T-helper 1 cell treated with Interleukin-12 subunit alpha and Interleukin-12 subunit beta and Interleukin-4 antibody, amounts not matched to agents 30 μg/mL and 1 μg/mL, for 36 hours (primary cell): ENCODE data around the gene PHIP.

Experiments used
- H3K27ac Mint-ChIP-seq: one replicate; pipeline ENCODE4 v1.8.0; 2021; ENCODE audit warnings: mild to moderate bottlenecking, mixed read lengths
- H3K27me3 Mint-ChIP-seq: one replicate; pipeline ENCODE4 v1.8.0; 2021; ENCODE audit warnings: low read depth, mixed read lengths
- H3K36me3 Mint-ChIP-seq: one replicate; pipeline ENCODE4 v1.8.0; 2021; ENCODE audit warnings: low read depth, mixed read lengths
- H3K4me1 Mint-ChIP-seq: one replicate; pipeline ENCODE4 v1.8.0; 2021; ENCODE audit warnings: low read depth, mixed read lengths
- H3K4me3 Mint-ChIP-seq: one replicate; pipeline ENCODE4 v1.8.0; 2021; ENCODE audit warnings: mild to moderate bottlenecking, moderate library complexity, mixed read lengths
- H3K9me3 Mint-ChIP-seq: one replicate; pipeline ENCODE4 v1.8.0; 2021; ENCODE audit warnings: mixed read lengths

PHIP gene

DNA sequence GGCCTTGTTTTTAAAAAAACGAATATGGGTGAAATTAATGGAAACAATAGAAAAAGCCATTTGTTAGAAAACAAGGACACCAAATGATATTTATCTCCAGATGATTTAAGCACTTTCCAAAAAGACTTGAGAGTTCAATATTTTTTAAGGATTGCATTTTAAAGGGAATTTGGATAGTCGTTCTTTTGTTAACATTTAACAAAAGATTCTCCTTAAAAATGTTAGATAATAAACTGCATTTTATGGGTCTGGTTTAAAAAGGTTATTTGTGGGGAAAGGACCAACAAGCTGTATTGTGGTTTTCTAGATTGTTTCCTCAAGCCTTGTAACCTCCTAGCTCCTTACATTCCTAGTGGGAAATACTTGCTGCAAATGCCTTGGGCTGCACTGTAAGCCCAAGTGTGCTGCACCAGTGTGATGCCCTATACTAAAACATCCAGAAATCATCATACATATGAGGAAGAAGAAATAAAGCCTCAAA lies 1.5 kb upstream of the PHIP start:
- peak overlapping the region; percentile 91 for H3K4me3 Mint-ChIP-seq
- peaks cover 37% of the 10 kb centered on the region for H3K27me3 Mint-ChIP-seq
- peaks cover 7% of the 10 kb centered on the region for H3K36me3 Mint-ChIP-seq
- H3K9me3 Mint-ChIP-seq: no peaks in the 10 kb centered on the region
- peaks cover 32% of the 10 kb centered on the region for H3K4me1 Mint-ChIP-seq
- H3K27ac Mint-ChIP-seq: peak overlapping the region; percentile 94

DNA sequence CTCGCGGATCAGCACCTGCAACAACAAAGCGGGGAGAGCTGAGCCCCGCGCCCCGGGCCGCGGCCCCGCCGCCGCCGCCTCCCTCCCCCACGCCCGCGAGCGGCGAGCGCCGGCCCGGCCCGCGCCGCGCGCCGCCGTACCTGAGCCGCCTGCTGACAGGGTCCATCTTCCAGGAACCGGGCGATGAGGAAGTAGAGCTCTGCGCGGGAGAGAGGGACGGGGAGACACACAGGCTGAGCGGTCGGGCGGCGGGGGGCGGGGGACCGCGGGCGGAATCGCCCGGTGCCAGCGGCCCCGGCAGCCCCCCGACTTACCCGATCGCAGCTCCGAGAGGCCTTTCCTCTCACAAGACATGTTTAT lies 359 bp downstream of the PHIP start:
- H3K36me3 Mint-ChIP-seq: peaks cover 9% of the 10 kb centered on the region
- no peaks in the 10 kb centered on the region for H3K9me3 Mint-ChIP-seq
- H3K27ac Mint-ChIP-seq: peak overlapping the region; percentile 94
- peak overlapping the region; percentile 91 for H3K4me3 Mint-ChIP-seq
- peaks cover 20% of the 10 kb centered on the region for H3K27me3 Mint-ChIP-seq
- peaks cover 36% of the 10 kb centered on the region for H3K4me1 Mint-ChIP-seq

DNA sequence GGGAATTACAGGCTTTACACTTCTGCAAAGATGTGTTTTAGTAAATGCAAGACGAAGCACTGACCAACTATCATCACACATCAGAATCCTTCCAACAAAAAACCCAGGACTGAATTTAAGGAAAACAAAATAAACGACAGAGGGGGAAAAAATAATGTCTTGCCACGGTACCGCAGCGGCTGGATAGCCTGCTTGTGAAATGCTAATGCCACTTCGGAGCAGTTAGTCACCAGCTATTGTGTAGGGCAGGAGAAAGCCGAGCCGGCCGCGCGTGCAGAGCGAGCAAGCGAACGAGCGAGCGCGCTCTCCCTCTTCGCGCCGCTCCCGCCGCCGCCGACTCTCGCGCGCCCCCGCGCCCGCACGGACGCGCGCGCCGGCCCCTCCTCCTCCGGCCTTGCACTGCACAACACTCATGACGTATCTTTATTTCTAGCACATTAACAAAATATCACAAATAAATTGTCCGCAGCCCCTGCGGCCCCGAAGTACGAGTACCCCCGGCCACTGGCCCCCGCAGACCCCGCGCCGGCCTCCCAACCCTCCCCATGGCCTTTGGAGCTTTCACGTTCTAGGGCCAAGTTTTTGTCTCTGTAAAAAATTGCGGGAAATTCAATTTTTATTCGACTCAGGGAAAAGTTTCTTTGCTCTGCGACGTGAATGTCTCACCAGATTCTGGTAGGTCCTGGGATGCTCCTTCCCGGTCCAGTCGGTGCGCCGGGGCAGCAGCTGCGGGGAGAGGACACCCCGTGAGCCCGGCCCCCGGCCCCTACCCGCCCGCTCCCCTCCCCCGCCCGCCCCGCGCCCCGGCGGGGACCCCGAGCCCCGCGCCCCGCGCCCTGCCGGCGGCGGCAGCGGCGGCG lies 1.0 kb downstream of the PHIP start:
- Mint-ChIP-seq H3K4me1 (peaks cover 37% of the 10 kb centered on the region), H3K27ac (peak overlapping the region; percentile 83), H3K4me3 (peak overlapping the region; percentile 89), H3K27me3 (peaks cover 15% of the 10 kb centered on the region), H3K9me3 (no peaks in the 10 kb centered on the region), H3K36me3 (peaks cover 9% of the 10 kb centered on the region)

DNA sequence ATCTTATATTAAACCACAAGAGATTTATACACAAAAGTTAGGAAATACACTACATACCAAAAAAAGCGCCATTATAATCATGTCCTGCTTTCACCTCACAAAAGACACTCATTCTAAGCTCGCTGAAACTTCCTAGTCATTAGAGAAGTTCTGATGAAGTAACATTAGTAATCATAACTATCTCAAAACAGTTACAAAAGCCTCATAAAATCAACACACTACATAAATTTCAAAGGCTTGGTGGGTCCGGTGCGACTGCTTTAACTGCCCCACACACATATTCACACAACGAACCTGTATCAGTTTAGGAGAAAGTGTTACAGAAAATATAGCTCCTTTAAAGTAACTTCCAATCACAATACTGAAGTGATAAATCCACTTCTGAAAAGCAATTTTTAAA lies 1.9 kb downstream of the PHIP start:
- H3K27me3 Mint-ChIP-seq: peaks cover 7% of the 10 kb centered on the region
- H3K36me3 Mint-ChIP-seq: peaks cover 9% of the 10 kb centered on the region
- H3K27ac Mint-ChIP-seq: peak overlapping the region; percentile 83
- no peaks in the 10 kb centered on the region for H3K9me3 Mint-ChIP-seq
- peaks cover 41% of the 10 kb centered on the region for H3K4me1 Mint-ChIP-seq
- peak overlapping the region; percentile 89 for H3K4me3 Mint-ChIP-seq

DNA sequence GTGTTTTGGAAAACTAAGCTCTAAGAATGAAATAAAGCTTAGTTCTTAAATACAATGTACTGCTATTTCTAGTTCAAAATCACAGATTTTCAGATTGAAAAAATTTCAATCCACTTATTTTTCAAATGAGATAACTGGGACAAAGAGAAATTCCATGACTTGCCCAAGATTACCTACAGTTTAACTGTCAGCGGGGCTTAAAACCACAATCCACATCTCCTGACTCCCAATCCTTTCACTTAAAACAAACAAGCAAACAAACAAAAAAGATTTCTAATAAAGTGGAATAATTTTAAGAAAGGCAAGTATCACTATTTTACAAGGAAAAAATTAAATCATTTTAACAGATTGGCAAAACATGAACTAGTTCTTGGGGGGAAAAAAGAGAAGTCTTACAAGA lies 4.2 kb downstream of the PHIP start:
- Mint-ChIP-seq H3K36me3 (peaks cover 13% of the 10 kb centered on the region), H3K27me3 (no peaks in the 10 kb centered on the region), H3K4me3 (no peak overlapping the region), H3K9me3 (no peaks in the 10 kb centered on the region), H3K4me1 (peaks cover 38% of the 10 kb centered on the region), H3K27ac (no peak overlapping the region)

DNA sequence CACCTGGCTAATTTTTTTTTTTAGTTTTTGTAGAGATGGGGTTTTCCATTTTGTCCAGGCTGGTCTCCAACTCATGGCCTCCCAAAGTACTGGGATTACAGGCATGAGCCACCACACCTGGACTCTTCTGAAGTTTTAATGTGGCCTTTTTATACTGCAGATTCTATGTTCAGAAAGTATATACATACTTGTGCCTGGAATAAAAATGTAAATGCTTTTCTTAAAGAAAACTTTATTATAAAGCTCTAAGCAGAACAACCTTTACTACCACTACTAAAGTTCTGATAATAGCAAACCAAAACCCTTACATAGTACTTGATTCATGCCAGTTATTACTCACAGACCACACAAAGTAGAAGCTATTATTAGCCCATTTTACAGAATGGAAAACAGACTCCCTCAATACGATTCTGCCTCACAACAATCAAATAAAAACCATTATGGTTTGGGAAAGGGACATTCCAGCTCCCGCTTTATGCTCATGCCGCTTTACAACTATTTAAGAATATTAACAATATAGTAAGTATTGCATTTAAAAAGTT lies 5.3 kb downstream of the PHIP start:
- H3K4me1 Mint-ChIP-seq: peaks cover 38% of the 10 kb centered on the region
- H3K4me3 Mint-ChIP-seq: no peak overlapping the region
- H3K27ac Mint-ChIP-seq: no peak overlapping the region
- H3K36me3 Mint-ChIP-seq: peaks cover 13% of the 10 kb centered on the region
- H3K9me3 Mint-ChIP-seq: no peaks in the 10 kb centered on the region
- no peaks in the 10 kb centered on the region for H3K27me3 Mint-ChIP-seq

DNA sequence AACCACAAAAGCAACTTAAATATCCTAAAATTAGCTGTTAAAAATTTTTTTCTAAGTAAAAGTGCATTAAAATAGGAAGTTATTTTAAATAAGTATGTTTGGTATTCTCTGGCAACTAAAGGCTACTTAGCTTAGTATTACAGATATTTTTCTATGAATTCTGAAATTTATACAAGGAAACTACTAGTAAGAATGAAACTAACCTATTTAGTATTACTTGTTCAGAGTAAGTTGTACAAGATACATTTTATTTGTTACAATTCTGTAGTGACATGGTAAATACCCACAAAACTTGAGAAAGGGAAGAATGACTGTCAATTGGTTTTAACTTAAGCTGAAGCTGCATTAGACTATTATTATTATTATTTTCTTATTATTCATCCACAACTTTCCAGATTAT lies 6.5 kb downstream of the PHIP start:
- H3K36me3 Mint-ChIP-seq: peaks cover 15% of the 10 kb centered on the region
- H3K4me1 Mint-ChIP-seq: peaks cover 37% of the 10 kb centered on the region
- no peak overlapping the region for H3K4me3 Mint-ChIP-seq
- H3K9me3 Mint-ChIP-seq: no peaks in the 10 kb centered on the region
- H3K27ac Mint-ChIP-seq: no peak overlapping the region
- H3K27me3 Mint-ChIP-seq: no peaks in the 10 kb centered on the region

DNA sequence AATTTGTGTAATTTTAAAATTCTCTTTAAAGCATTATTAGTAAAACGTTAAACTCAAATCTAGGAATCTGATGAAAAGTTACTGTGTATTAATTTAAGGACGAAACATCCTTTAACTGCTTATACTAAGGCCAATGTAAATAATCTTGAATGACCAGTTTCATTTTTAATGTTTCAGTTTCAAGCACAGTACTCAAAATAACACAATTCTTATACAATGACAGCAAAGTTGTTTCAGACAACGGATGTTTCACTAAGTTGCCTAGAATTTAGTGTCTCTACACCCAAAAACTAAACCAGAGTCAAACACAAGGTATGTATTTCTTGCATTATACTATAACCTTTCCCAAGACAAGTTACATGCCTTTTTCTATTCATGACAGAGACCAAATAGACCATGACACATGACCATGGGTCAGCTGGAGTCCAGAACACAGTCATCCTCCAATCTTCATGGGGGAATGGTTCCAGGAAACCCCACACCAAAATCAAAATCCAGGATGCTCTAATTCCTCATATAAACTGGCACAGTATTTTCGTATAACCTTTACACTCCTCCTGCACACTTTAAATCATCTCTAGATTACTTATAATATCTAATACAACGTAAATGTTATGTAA lies 7.7 kb downstream of the PHIP start:
- H3K4me1 Mint-ChIP-seq: peaks cover 28% of the 10 kb centered on the region
- peaks cover 8% of the 10 kb centered on the region for H3K36me3 Mint-ChIP-seq
- H3K27ac Mint-ChIP-seq: no peak overlapping the region

DNA sequence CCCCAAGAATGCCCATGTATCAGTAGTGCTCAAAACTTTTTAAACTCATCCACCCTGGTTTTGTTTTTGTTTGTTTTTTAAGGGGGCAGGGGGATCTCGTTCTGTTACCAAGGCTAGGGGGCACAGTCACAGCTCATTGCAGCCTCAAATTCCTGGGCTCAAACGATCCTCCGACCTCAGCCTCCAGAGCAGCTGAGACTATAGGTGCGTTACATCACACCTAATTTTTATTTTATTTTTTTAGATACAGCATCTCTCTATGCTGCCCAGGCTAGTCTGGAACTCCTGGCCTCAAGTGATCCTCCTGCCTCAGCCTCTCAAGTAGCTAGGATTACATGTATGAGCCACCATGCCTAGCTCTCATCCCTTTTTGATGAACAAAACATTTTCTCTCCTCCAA lies 11.2 kb downstream of the PHIP start:
- Mint-ChIP-seq H3K36me3 (peaks cover 6% of the 10 kb centered on the region), H3K27ac (no peak overlapping the region), H3K4me1 (peaks cover 12% of the 10 kb centered on the region)

More for the DNA sequence above, 7.7 kb downstream of the PHIP start:
- no peak overlapping the region for H3K4me3 Mint-ChIP-seq
- no peaks in the 10 kb centered on the region for H3K27me3 Mint-ChIP-seq
- H3K9me3 Mint-ChIP-seq: no peaks in the 10 kb centered on the region

DNA sequence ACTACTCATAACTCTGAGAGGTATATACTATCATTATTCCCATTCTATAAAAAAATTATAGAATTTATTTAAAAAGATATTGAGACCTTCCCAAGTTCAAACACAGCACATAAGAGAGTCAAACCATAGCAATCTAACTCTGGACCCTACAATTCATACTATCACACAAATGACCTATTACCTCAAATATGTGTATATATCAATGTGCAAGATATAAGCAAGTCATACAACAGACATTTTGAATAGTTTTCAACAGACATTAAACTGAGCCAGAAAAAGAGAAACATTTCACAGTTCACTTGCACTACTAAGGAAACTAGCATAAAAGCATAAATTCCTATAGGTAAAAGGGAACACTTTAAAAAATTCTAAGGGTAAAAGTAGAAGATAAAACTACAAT lies 11.7 kb downstream of the PHIP start:
- H3K9me3 Mint-ChIP-seq: no peaks in the 10 kb centered on the region
- H3K4me3 Mint-ChIP-seq: no peak overlapping the region
- H3K36me3 Mint-ChIP-seq: peaks cover 6% of the 10 kb centered on the region
- no peak overlapping the region for H3K27ac Mint-ChIP-seq
- no peaks in the 10 kb centered on the region for H3K27me3 Mint-ChIP-seq
- H3K4me1 Mint-ChIP-seq: peaks cover 11% of the 10 kb centered on the region

More for the DNA sequence above, 11.2 kb downstream of the PHIP start:
- Mint-ChIP-seq H3K27me3 (no peaks in the 10 kb centered on the region), H3K4me3 (no peak overlapping the region), H3K9me3 (no peaks in the 10 kb centered on the region)

DNA sequence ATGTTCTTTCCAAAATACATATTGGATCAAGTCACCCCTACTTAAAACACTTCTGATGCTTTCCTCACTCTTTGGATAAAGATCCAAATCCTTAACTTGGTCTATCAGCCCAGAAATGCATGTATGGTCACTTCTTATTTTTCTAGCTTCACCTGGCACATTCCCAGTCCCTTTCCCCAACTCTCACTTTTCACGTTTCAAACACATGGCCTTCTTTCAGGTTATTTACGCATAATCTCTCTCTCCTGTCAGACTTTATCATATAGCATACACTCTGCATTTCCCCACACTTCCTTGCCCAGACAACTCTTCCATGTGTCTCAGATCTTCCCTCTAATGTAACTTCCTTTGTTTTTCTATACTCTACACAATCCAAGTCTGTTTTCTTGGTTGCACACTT lies 12.8 kb downstream of the PHIP start:
- Mint-ChIP-seq H3K36me3 (peaks cover 4% of the 10 kb centered on the region), H3K4me3 (no peak overlapping the region), H3K27ac (no peak overlapping the region), H3K27me3 (no peaks in the 10 kb centered on the region), H3K9me3 (no peaks in the 10 kb centered on the region), H3K4me1 (peaks cover 5% of the 10 kb centered on the region)

DNA sequence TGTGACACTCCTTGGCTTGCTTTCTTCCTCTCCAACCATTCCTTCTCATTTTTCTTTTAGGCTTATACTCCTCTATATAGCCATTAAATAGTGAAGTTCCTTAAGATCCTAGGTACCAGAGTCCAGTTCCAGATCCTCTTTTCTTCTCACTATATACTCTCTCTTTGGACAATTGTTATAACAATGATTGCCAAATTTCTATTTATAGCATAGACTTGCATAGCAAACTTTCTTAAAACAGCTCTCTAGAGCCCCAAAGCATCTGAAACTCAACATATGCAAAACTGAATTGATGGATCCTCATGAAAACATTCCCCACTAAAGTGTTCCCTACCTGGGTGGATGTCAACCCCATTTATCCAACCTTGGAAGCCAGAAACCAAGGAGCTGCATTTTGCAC lies 13.4 kb downstream of the PHIP start:
- H3K4me3 Mint-ChIP-seq: no peak overlapping the region
- no peak overlapping the region for H3K27ac Mint-ChIP-seq
- no peaks in the 10 kb centered on the region for H3K27me3 Mint-ChIP-seq
- peaks cover 7% of the 10 kb centered on the region for H3K36me3 Mint-ChIP-seq
- no peaks in the 10 kb centered on the region for H3K9me3 Mint-ChIP-seq
- H3K4me1 Mint-ChIP-seq: peaks cover 6% of the 10 kb centered on the region

DNA sequence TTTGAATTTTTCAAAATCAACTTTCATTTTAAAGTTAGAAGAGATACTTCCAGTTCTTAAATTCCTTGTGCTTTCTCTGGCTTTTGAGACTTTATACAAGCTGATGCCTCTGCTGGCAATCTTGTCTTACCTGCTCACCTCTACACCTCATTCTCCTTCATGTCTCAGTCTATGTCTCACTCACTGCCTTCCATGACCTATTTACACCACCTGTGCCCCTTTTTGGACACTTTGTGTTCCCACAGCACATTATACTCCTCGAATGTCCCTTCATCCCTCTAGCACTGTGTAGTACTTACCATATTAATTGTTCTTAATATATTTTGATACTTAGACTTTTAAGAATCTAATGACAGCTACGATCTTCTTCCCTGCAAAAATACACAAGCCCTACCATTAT lies 15.3 kb downstream of the PHIP start:
- no peaks in the 10 kb centered on the region for H3K9me3 Mint-ChIP-seq
- H3K4me3 Mint-ChIP-seq: no peak overlapping the region
- H3K27me3 Mint-ChIP-seq: no peaks in the 10 kb centered on the region
- peaks cover 20% of the 10 kb centered on the region for H3K36me3 Mint-ChIP-seq
- peaks cover 6% of the 10 kb centered on the region for H3K4me1 Mint-ChIP-seq
- H3K27ac Mint-ChIP-seq: no peak overlapping the region

DNA sequence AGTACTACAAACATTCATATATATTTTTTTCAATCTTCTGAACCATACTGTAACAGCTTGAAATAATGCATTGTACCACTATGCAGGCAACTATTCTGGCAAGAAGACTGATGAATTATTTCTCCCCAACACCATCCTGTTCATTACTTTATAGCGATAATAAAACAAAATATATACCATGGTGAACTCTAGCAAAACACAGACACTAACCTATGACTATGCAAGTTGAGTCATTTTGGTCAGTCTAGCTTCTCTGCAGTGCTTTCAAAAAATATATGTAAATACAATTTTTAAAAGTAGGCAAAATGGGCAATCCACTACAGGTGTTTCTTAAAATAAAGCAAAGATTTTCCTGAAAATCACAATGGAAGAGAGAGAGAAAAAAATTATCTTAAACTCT lies 20.3 kb downstream of the PHIP start:
- no peaks in the 10 kb centered on the region for H3K27me3 Mint-ChIP-seq
- no peak overlapping the region for H3K4me3 Mint-ChIP-seq
- peaks cover 10% of the 10 kb centered on the region for H3K4me1 Mint-ChIP-seq
- peaks cover 39% of the 10 kb centered on the region for H3K36me3 Mint-ChIP-seq
- H3K9me3 Mint-ChIP-seq: peaks cover 3% of the 10 kb centered on the region
- no peak overlapping the region for H3K27ac Mint-ChIP-seq

DNA sequence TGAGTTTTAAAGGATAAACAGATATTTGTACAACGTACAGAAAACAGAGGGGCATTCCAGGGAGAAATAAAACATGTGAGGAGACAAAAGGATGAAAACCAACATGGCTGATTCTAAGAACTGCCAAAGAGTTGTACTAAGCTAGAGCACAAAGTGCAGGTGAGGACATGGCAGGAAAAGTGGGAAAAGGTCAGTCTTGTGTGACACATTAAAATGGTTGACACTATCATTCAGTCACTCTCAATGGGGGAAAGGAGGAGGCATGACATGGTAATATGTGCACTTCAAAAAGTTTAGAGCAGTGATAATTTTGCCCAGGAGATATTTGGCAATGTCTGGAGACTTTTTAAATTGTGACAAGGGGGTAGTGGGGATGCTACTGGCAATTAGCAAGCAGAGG lies 21.8 kb downstream of the PHIP start:
- Mint-ChIP-seq H3K27me3 (no peaks in the 10 kb centered on the region), H3K36me3 (peaks cover 50% of the 10 kb centered on the region), H3K27ac (no peak overlapping the region), H3K4me3 (no peak overlapping the region), H3K9me3 (peaks cover 13% of the 10 kb centered on the region), H3K4me1 (peaks cover 10% of the 10 kb centered on the region)
